Fibroblast of pulmonary artery (primary cell): ENCODE measurements around the gene LDLR.
"Not testable (repeated sequence)": the region's sequence is repeated elsewhere in the genome, so short reads cannot be mapped to it uniquely, and the experiment has no call there.

Source experiments
- DNase-seq: peaks from one replicate; pipeline ENCODE4 v3.0.0-alpha.2; 2010; ENCODE audit warnings: low read depth
- H3K4me3 ChIP-seq: replicated peaks from 2 replicates; pipeline ENCODE4 v1.5.1; 2011; ENCODE audit warnings: low read depth, mild to moderate bottlenecking, control low read depth, low read length, moderate library complexity
- CTCF ChIP-seq: IDR thresholded peaks from 2 replicates; pipeline ENCODE4 v1.5.1; 2011; ENCODE audit warnings: mild to moderate bottlenecking, control low read depth, low read length, inconsistent platforms; ENCODE audit errors: missing control alignments

LDLR gene

GRCh38 chr19:11102944-11103343, 13.7 kb downstream of the LDLR start:
- no peak overlapping the region for H3K4me3 ChIP-seq
- DNase-seq, result no peak
- TF ChIP-seq CTCF, result no peak

GRCh38 chr19:11103667-11104066, 14.4 kb downstream of the LDLR start:
- DNase-seq, H3K4me3 ChIP-seq: not testable (repeated sequence)

- TF ChIP-seq CTCF, result no peak
- no peak for DNase-seq
Observed at GRCh38 chr19:11105014-11105636, 15.9 kb downstream of the LDLR start.

GRCh38 chr19:11106477-11106876, 17.2 kb downstream of the LDLR start:
- H3K4me3 ChIP-seq, result no peak overlapping the region
- no peak for DNase-seq
- no peak for TF ChIP-seq CTCF

More at GRCh38 chr19:11105014-11105636, 15.9 kb downstream of the LDLR start:
- no peak overlapping the region for H3K4me3 ChIP-seq

- DNase-seq, result no peak
- H3K4me3 ChIP-seq, result no peak overlapping the region
- no peak for TF ChIP-seq CTCF
Observed at GRCh38 chr19:11108746-11109145, 19.5 kb downstream of the LDLR start.

GRCh38 chr19:11111117-11111770, 22.0 kb downstream of the LDLR start:
- TF ChIP-seq CTCF, result no peak
- H3K4me3 ChIP-seq, result no peak overlapping the region
- no peak for DNase-seq

- no peak for TF ChIP-seq CTCF
- no peak for DNase-seq
- H3K4me3 ChIP-seq, result no peak overlapping the region
Observed at GRCh38 chr19:11111771-11112144, 22.5 kb downstream of the LDLR start.
